ENCODE data around the gene DNAH7.

DNA sequence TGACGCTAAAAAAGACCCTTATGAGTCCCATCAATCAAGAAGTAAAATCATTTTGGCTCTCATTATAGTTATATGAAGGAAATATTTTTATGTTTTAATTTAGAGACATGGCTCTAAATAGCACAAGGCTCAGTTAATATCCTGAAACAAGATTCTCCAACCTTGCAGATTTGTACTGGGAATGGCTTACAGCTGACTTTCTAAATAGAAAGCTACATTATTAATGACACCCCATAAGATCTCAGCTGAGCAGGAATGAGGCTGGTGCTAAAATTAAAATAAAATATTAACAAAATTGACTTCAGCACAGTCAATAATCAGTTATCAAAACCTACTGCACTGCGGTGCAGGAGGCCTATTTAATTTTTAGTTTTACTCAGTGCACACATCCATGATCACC is 274.8 kb downstream of the DNAH7 start:
- no peak for TF ChIP-seq CTCF (IDR thresholded peaks at IDR 0.05)
- TF ChIP-seq POLR2A (IDR thresholded peaks at IDR 0.05): no peak

Data from testis (tissue), 2 donors.